Fibroblast of villous mesenchyme (primary cell): ENCODE measurements around the gene PLA2G2C. TPM values are rescaled to one million over a fixed set of nuclear protein-coding genes. Genes with fewer than 3 reads are reported as not detected.
A peak's percentile ranks its signal among the peaks of the same experiment; 100 is the strongest.

Experiments used
- DNase-seq: peaks from one replicate; pipeline ENCODE4 v3.0.0-alpha.2; 2010; ENCODE audit warnings: low read depth
- H3K4me3 ChIP-seq: 2 replicates; pipeline ENCODE4 v1.5.1; 2011; ENCODE audit warnings: low read depth, mild to moderate bottlenecking, low read length
- total RNA-seq: library from RNA; depleted of rRNA; stranded (reverse); fragments of >200 nt; gene quantifications from 2 replicates; pipeline ENCODE4 v1.2.3, GENCODE V29; 2012
- TF ChIP-seq, protein P1 (sequence below): IDR thresholded peaks from 2 replicates; pipeline ENCODE4 v1.5.1; 2012; ENCODE audit warnings: low read depth, mild to moderate bottlenecking, low read length; ENCODE audit not compliant: insufficient read depth

PLA2G2C gene
- total RNA-seq, 1 donor, result not detected

DNA sequence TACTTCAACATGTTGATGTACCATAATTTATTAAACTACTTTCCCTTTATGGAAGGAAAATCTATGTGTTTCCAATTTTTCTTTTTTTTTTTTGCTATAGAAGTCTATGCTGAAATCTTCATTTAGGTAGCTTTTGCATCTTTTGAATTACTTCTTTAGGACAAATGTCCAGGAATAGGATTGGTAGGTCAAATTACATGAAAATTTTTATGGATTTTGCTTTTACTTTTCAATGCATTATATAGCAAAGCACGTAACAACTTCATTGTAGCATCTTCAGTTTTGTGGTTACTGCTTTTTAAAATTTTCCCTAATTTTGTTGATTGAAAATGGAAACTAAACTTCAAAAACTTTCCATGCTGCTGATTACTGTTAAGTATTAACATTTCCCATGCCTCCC, 12.0 kb upstream of the PLA2G2C start:
- no peak overlapping the region for H3K4me3 ChIP-seq
- no peak for DNase-seq
- TF ChIP-seq, protein P1, sequence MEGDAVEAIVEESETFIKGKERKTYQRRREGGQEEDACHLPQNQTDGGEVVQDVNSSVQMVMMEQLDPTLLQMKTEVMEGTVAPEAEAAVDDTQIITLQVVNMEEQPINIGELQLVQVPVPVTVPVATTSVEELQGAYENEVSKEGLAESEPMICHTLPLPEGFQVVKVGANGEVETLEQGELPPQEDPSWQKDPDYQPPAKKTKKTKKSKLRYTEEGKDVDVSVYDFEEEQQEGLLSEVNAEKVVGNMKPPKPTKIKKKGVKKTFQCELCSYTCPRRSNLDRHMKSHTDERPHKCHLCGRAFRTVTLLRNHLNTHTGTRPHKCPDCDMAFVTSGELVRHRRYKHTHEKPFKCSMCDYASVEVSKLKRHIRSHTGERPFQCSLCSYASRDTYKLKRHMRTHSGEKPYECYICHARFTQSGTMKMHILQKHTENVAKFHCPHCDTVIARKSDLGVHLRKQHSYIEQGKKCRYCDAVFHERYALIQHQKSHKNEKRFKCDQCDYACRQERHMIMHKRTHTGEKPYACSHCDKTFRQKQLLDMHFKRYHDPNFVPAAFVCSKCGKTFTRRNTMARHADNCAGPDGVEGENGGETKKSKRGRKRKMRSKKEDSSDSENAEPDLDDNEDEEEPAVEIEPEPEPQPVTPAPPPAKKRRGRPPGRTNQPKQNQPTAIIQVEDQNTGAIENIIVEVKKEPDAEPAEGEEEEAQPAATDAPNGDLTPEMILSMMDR, result no peak

- TF ChIP-seq, protein P1, result no peak
- no peak overlapping the region for H3K4me3 ChIP-seq
- DNase-seq, result no peak
Observed at GRCh38 chr1:20197329-20197791, 11.0 kb upstream of the PLA2G2C start.

- no peak for DNase-seq
- TF ChIP-seq, protein P1, result no peak
- H3K4me3 ChIP-seq, result no peak overlapping the region
Observed at GRCh38 chr1:20195462-20195780, 9.1 kb upstream of the PLA2G2C start.

GRCh38 chr1:20194757-20195461, 8.6 kb upstream of the PLA2G2C start:
- DNase-seq, result peak; percentile 53
- no peak overlapping the region for H3K4me3 ChIP-seq
- TF ChIP-seq, protein P1, result peak; percentile 96

GRCh38 chr1:20194224-20194623, 7.9 kb upstream of the PLA2G2C start:
- TF ChIP-seq, protein P1, result no peak

GRCh38 chr1:20192871-20193411, 6.6 kb upstream of the PLA2G2C start:
- DNase-seq, result no peak
- no peak overlapping the region for H3K4me3 ChIP-seq
- TF ChIP-seq, protein P1, result no peak

More at GRCh38 chr1:20194224-20194623, 7.9 kb upstream of the PLA2G2C start:
- DNase-seq, result no peak
- no peak overlapping the region for H3K4me3 ChIP-seq

GRCh38 chr1:20192364-20192763, 6.0 kb upstream of the PLA2G2C start:
- no peak overlapping the region for H3K4me3 ChIP-seq
- peak; percentile 12 for DNase-seq
- TF ChIP-seq, protein P1, result no peak
